HEK293 (cell line): ENCODE measurements around the gene PCED1A.

Experiments
- CTCF ChIA-PET: fragments of 350-600 bp; formaldehyde crosslinking; extraction: SDS; loops from one replicate; lab custom pipeline; 2021; ENCODE audit warnings: antibody characterized with exemption; lab: Yijun Ruan, JAX
- POLR2A ChIA-PET: fragments of 300-600 bp; formaldehyde crosslinking; extraction: SDS; loops from one replicate; lab custom pipeline; 2020; ENCODE audit warnings: antibody characterized with exemption, inconsistent platforms; lab: Yijun Ruan, JAX
- H3K27ac ChIP-seq: fragments of 200-500 bp; sonication (Bioruptor generic); 2 replicates; pipeline ENCODE4 v1.5.1; 2014; ENCODE audit warnings: low read depth, low read length, control low read depth, inconsistent platforms; ENCODE audit errors: extremely low read depth
- H3K36me3 ChIP-seq, 2 experiments: fragments of 200-500 bp in 1 of 2; sonication (Bioruptor generic) in 1 of 2; 1 replicate in 1 of 2; 2 replicates in 1 of 2; pipeline ENCODE4 v1.5.1; 2014 to 2017; ENCODE audit warnings: inconsistent platforms in 2 of 2, low read length in 2 of 2; ENCODE audit not compliant: control insufficient read depth in 2 of 2, insufficient read depth in 1 of 2
- H3K4me1 ChIP-seq: fragments of 200-500 bp; sonication (Bioruptor generic); 2 replicates; pipeline ENCODE4 v1.5.1; 2014; ENCODE audit warnings: mild to moderate bottlenecking, low read length, inconsistent platforms; ENCODE audit not compliant: control insufficient read depth, insufficient read depth
- H3K4me3 ChIP-seq: 2 replicates; pipeline ENCODE4 v1.5.1; 2011; ENCODE audit warnings: low read depth, mild to moderate bottlenecking, control low read depth, low read length, moderate library complexity
- H3K9me3 ChIP-seq: fragments of 200-500 bp; sonication (Bioruptor generic); 2 replicates; pipeline ENCODE4 v1.5.1; 2014; ENCODE audit warnings: low read depth, low read length, inconsistent platforms; ENCODE audit not compliant: control insufficient read depth, insufficient read depth
- ELK4 ChIP-seq: IDR thresholded peaks from 2 replicates; pipeline ENCODE4 v1.6.1; 2011; ENCODE audit warnings: mild to moderate bottlenecking, low read depth, low read length, borderline replicate concordance
- GLIS2 ChIP-seq: fragments of 450-650 bp; formaldehyde crosslinking; IDR thresholded peaks from 2 replicates; pipeline ENCODE4 v1.5.1; 2016; ENCODE audit warnings: missing biosample characterization, missing genetic modification characterization
- HOXA7 ChIP-seq: sonication (generic); formaldehyde crosslinking; IDR thresholded peaks from 2 replicates; pipeline ENCODE4 v1.8.1; 2022; ENCODE audit warnings: missing genetic modification reagents, borderline replicate concordance
- IKZF3 ChIP-seq: fragments of 450-650 bp; IDR thresholded peaks from 2 replicates; pipeline ENCODE4 v1.5.0; 2018; ENCODE audit warnings: missing biosample characterization, mild to moderate bottlenecking, missing genetic modification characterization, moderate library complexity
- KLF7 ChIP-seq: fragments of 450-650 bp; formaldehyde crosslinking; IDR thresholded peaks from 2 replicates; pipeline ENCODE4 v1.5.1; 2016; ENCODE audit warnings: missing biosample characterization, missing genetic modification characterization, borderline replicate concordance
- KLF9 ChIP-seq: fragments of 450-650 bp; formaldehyde crosslinking; IDR thresholded peaks from 2 replicates; pipeline ENCODE4 v1.5.1; 2016; ENCODE audit warnings: missing biosample characterization, missing genetic modification characterization, low read depth
- PRDM1 ChIP-seq: fragments of 450-650 bp; formaldehyde crosslinking; IDR thresholded peaks from 2 replicates; pipeline ENCODE4; 2016; ENCODE audit warnings: missing biosample characterization, missing genetic modification characterization
- REST ChIP-seq: fragments of 450-650 bp; formaldehyde crosslinking; IDR thresholded peaks from 2 replicates; pipeline ENCODE4 v1.5.1; 2016; ENCODE audit warnings: missing biosample characterization, missing genetic modification characterization
- YY2 ChIP-seq: fragments of 450-650 bp; formaldehyde crosslinking; IDR thresholded peaks from 2 replicates; pipeline ENCODE4 v1.5.1; 2016; ENCODE audit warnings: missing biosample characterization, missing genetic modification characterization
- ZEB2 ChIP-seq: fragments of 450-650 bp; formaldehyde crosslinking; IDR thresholded peaks from 2 replicates; pipeline ENCODE4 v1.5.1; 2016; ENCODE audit warnings: missing biosample characterization, missing genetic modification characterization
- ZFHX2 ChIP-seq: fragments of 450-650 bp; formaldehyde crosslinking; conservative IDR thresholded peaks from 2 replicates; pipeline ENCODE4 v1.5.1; 2016; ENCODE audit warnings: missing biosample characterization, missing genetic modification characterization
- ZFP3 ChIP-seq: fragments of 450-650 bp; formaldehyde crosslinking; IDR thresholded peaks from 2 replicates; pipeline ENCODE4 v1.5.1; 2016; ENCODE audit warnings: low read depth, missing biosample characterization, missing genetic modification characterization
- ZNF10 ChIP-seq: fragments of 450-650 bp; formaldehyde crosslinking; IDR thresholded peaks from 2 replicates; pipeline ENCODE4 v1.5.1; 2017; ENCODE audit warnings: missing biosample characterization, missing genetic modification characterization
- ZNF132 ChIP-seq: fragments of 450-650 bp; formaldehyde crosslinking; IDR thresholded peaks from 2 replicates; pipeline ENCODE4 v1.5.1; 2017; ENCODE audit warnings: missing biosample characterization, missing genetic modification characterization, borderline replicate concordance
- ZNF16 ChIP-seq: fragments of 450-650 bp; formaldehyde crosslinking; IDR thresholded peaks from 2 replicates; pipeline ENCODE4 v1.5.1; 2016; ENCODE audit warnings: low read depth, missing biosample characterization, missing genetic modification characterization
- ZNF366 ChIP-seq: fragments of 450-650 bp; formaldehyde crosslinking; conservative IDR thresholded peaks from 2 replicates; pipeline ENCODE4 v1.5.1; 2016; ENCODE audit warnings: missing biosample characterization, missing genetic modification characterization
- ZNF391 ChIP-seq: fragments of 450-650 bp; formaldehyde crosslinking; IDR thresholded peaks from 2 replicates; pipeline ENCODE4 v1.5.1; 2016; ENCODE audit warnings: low read depth, missing biosample characterization, missing genetic modification characterization, borderline replicate concordance
- ZNF404 ChIP-seq: fragments of 450-650 bp; formaldehyde crosslinking; IDR thresholded peaks from 2 replicates; pipeline ENCODE4 v1.5.1; 2017; ENCODE audit warnings: missing biosample characterization, missing genetic modification characterization
- ZNF433 ChIP-seq: fragments of 450-650 bp; formaldehyde crosslinking; IDR thresholded peaks from 2 replicates; pipeline ENCODE4 v1.5.1; 2016; ENCODE audit warnings: missing biosample characterization, missing genetic modification characterization, low read depth
- ZNF544 ChIP-seq: fragments of 450-650 bp; formaldehyde crosslinking; IDR thresholded peaks from 2 replicates; pipeline ENCODE4 v1.5.0; 2017; ENCODE audit warnings: missing biosample characterization, missing genetic modification characterization
- ZNF654 ChIP-seq: fragments of 450-650 bp; formaldehyde crosslinking; IDR thresholded peaks from 2 replicates; pipeline ENCODE4 v1.5.1; 2016; ENCODE audit warnings: low read depth, missing biosample characterization, missing genetic modification characterization
- ZNF664 ChIP-seq: fragments of 450-650 bp; formaldehyde crosslinking; IDR thresholded peaks from 2 replicates; pipeline ENCODE4 v1.5.1; 2016; ENCODE audit warnings: missing biosample characterization, missing genetic modification characterization
- ZNF76 ChIP-seq: fragments of 450-650 bp; formaldehyde crosslinking; IDR thresholded peaks from 2 replicates; pipeline ENCODE4; 2016; ENCODE audit warnings: low read depth, missing biosample characterization, missing genetic modification characterization, borderline replicate concordance
- ZNF777 ChIP-seq: fragments of 450-650 bp; formaldehyde crosslinking; IDR thresholded peaks from 2 replicates; pipeline ENCODE4 v1.5.1; 2017; ENCODE audit warnings: missing biosample characterization, missing genetic modification characterization, borderline replicate concordance
- ZSCAN16 ChIP-seq: fragments of 450-650 bp; formaldehyde crosslinking; IDR thresholded peaks from 2 replicates; pipeline ENCODE4 v1.5.1; 2016; ENCODE audit warnings: missing biosample characterization, missing genetic modification characterization
- TF ChIP-seq, protein P1 (sequence below): fragments of 450-650 bp; formaldehyde crosslinking; IDR thresholded peaks from 2 replicates; pipeline ENCODE4 v1.5.1; 2016; ENCODE audit warnings: missing biosample characterization, missing genetic modification characterization
- TF ChIP-seq, protein P2 (sequence below): fragments of 450-650 bp; formaldehyde crosslinking; IDR thresholded peaks from 2 replicates; pipeline ENCODE4 v1.5.1; 2016; ENCODE audit warnings: missing biosample characterization, missing genetic modification characterization
- TF ChIP-seq, protein P3 (sequence below): fragments of 450-650 bp; formaldehyde crosslinking; IDR thresholded peaks from 2 replicates; pipeline ENCODE4 v1.5.1; 2016; ENCODE audit warnings: missing biosample characterization, missing genetic modification characterization

PCED1A gene

DNA sequence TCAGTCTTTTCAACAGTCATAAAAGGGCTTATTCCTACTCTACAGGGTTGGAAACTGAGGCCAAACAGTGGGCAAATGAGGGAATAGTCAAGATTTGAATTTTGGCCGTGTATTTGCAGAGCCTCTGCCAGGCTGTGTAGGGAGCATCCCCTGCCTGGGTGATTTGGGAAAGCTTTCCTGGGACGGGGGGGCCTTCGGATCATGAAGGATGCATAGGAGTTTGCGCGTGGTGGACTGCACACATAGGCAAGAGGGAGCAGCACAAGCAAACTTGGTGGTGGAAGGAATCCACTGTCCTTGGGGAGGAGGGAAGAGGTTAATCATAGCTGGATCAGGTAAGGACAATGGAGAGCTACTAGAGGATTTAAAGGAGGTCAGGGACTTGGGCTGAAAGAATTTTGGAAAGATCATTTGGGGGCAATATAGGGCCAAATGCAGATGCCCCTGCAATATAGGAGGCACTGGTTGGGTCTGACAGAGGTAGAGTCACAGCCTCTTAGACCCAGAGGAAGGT lies 35.3 kb upstream of the PCED1A start:
- Histone ChIP-seq H3K36me3 (peaks cover 4 to 7% of the 10 kb centered on the region in 2 experiments; a peak in 2 of 3 replicates), H3K4me1 (peaks cover 23% of the 10 kb centered on the region), H3K4me3 (no peak overlapping the region), H3K9me3 (no peaks in the 10 kb centered on the region), H3K27ac (no peak overlapping the region)
- POLR2A ChIA-PET: interaction anchor here (0.5 kb wide), 1 partner anchor 19 kb away, joined by 3 read pairs; no protein-coding TSS in a partner anchor
- CTCF ChIA-PET: interaction anchor here (0.5 to 1.7 kb wide), 5 partner anchors 10 to 508 kb away, joined by 3 to 8 read pairs (median 3); no protein-coding TSS in a partner anchor
- TF ChIP-seq ZNF664 (tag by site-specific recombination) (no peak), YY2 (tag by site-specific recombination) (no peak), ZNF76 (tag by site-specific recombination) (no peak), ZNF654 (tag by site-specific recombination) (no peak), ZNF433 (tag by site-specific recombination) (no peak), IKZF3 (no peak), REST (tag by site-specific recombination) (peak; percentile 63), GLIS2 (tag by site-specific recombination) (no peak), KLF9 (tag by site-specific recombination) (no peak), ZNF404 (tag by site-specific recombination) (no peak), ELK4 (no peak), ZFP3 (tag by site-specific recombination) (peak; percentile 88), ZSCAN16 (tag by site-specific recombination) (no peak), HOXA7 (CRISPR knock-in tag) (no peak), ZNF132 (no peak)
- TF ChIP-seq, protein P1, sequence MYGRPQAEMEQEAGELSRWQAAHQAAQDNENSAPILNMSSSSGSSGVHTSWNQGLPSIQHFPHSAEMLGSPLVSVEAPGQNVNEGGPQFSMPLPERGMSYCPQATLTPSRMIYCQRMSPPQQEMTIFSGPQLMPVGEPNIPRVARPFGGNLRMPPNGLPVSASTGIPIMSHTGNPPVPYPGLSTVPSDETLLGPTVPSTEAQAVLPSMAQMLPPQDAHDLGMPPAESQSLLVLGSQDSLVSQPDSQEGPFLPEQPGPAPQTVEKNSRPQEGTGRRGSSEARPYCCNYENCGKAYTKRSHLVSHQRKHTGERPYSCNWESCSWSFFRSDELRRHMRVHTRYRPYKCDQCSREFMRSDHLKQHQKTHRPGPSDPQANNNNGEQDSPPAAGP: no peak
- TF ChIP-seq, all 188 proteins: peak for 2

GRCh38 chr20:2874456-2874855 lies 34.0 kb upstream of the PCED1A start:
- CTCF ChIA-PET: interaction anchor here (0.6 to 1.7 kb wide), 2 partner anchors 16 to 44 kb away, joined by 3 to 8 read pairs; no protein-coding TSS in a partner anchor
- no peaks in the 10 kb centered on the region for H3K9me3 ChIP-seq
- TF ChIP-seq YY2 (tag by site-specific recombination) (no peak), PRDM1 (tag by site-specific recombination) (0 out of 2 replicates have a peak, but pooled peaks have one; percentile 31), HOXA7 (CRISPR knock-in tag) (no peak), ZNF366 (tag by site-specific recombination) (0 out of 2 replicates have a peak, but pooled peaks have one; percentile 12), ZFHX2 (tag by site-specific recombination) (peak; percentile 29; the same call in 1 of the 2 replicates), ZNF544 (tag by site-specific recombination) (no peak), KLF7 (tag by site-specific recombination) (no peak), ZEB2 (tag by site-specific recombination) (peak; percentile 46; the same call in 1 of the 2 replicates), ZNF10 (tag by site-specific recombination) (no peak), ZNF777 (no peak), ZNF391 (tag by site-specific recombination) (no peak), ZNF16 (tag by site-specific recombination) (no peak)
- TF ChIP-seq, protein P2, sequence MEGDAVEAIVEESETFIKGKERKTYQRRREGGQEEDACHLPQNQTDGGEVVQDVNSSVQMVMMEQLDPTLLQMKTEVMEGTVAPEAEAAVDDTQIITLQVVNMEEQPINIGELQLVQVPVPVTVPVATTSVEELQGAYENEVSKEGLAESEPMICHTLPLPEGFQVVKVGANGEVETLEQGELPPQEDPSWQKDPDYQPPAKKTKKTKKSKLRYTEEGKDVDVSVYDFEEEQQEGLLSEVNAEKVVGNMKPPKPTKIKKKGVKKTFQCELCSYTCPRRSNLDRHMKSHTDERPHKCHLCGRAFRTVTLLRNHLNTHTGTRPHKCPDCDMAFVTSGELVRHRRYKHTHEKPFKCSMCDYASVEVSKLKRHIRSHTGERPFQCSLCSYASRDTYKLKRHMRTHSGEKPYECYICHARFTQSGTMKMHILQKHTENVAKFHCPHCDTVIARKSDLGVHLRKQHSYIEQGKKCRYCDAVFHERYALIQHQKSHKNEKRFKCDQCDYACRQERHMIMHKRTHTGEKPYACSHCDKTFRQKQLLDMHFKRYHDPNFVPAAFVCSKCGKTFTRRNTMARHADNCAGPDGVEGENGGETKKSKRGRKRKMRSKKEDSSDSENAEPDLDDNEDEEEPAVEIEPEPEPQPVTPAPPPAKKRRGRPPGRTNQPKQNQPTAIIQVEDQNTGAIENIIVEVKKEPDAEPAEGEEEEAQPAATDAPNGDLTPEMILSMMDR (tag by site-specific recombination): no peak
- TF ChIP-seq, protein P3, sequence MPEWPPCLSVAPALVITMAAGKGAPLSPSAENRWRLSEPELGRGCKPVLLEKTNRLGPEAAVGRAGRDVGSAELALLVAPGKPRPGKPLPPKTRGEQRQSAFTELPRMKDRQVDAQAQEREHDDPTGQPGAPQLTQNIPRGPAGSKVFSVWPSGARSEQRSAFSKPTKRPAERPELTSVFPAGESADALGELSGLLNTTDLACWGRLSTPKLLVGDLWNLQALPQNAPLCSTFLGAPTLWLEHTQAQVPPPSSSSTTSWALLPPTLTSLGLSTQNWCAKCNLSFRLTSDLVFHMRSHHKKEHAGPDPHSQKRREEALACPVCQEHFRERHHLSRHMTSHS (tag by site-specific recombination): no peak

More at GRCh38 chr20:2874456-2874855, 34.0 kb upstream of the PCED1A start:
- peak overlapping the region; percentile 16 for H3K27ac ChIP-seq
- H3K36me3 ChIP-seq: peaks cover 4 to 7% of the 10 kb centered on the region in 2 experiments; a peak in 2 of 3 replicates
- POLR2A ChIA-PET: no interaction called here
- peak overlapping the region; percentile 80 for H3K4me3 ChIP-seq
- H3K4me1 ChIP-seq: peaks cover 22% of the 10 kb centered on the region
